PC-3 (cell line): ENCODE data around the gene CROT. TPM values are rescaled to one million over a fixed set of nuclear protein-coding genes. Genes with fewer than 3 reads are reported as not detected.

ENCODE experiments used
- ATAC-seq: fragments of 200-7000 bp; cut with Tn5 transposase; 2 replicates; pipeline ENCODE4 v1.9.1; 2020; ENCODE audit warnings: mild to moderate bottlenecking, moderate library complexity
- Bru-seq: library from RNA; stranded (reverse); fragments of 400-500 nt; gene quantifications from one replicate; lab custom pipeline; 2021; lab: Mats Ljungman, UMichigan
- BruChase-seq, 2 experiments: library from RNA; stranded (reverse); fragments of 400-500 nt; gene quantifications; one replicate each; lab custom pipeline; 2021; lab: Mats Ljungman, UMichigan
- BruUV-seq: library from RNA; stranded (reverse); fragments of 400-500 nt; replicated peaks from 2 replicates; lab custom pipeline; 2021; lab: Mats Ljungman, UMichigan
- CTCF ChIA-PET: fragments of 300-600 bp; sonication (Branson Sonifier 250); formaldehyde crosslinking; loops from one replicate; lab custom pipeline; 2022; ENCODE audit warnings: antibody characterized with exemption; lab: Charles Lee
- POLR2A ChIA-PET: fragments of 300-600 bp; sonication (Branson Sonifier 250); formaldehyde crosslinking; loops from one replicate; lab custom pipeline; 2022; ENCODE audit warnings: antibody characterized with exemption; ENCODE audit not compliant: unreplicated experiment; lab: Charles Lee
- DNase-seq: peaks from one replicate; pipeline ENCODE4 v3.0.0-alpha.2; 2015
- H2AFZ ChIP-seq: fragments of 300-600 bp; sonication (generic); 2 replicates; pipeline ENCODE4 v1.6.0; 2016; ENCODE audit warnings: antibody characterized with exemption, low read length
- H3F3A ChIP-seq: fragments of 300-600 bp; sonication (generic); one replicate; pipeline ENCODE4 v1.6.0; 2017; ENCODE audit warnings: antibody characterized with exemption, low read length, control low read depth, mild to moderate bottlenecking; ENCODE audit not compliant: unreplicated experiment
- H3K27ac ChIP-seq: fragments of 300-600 bp; sonication (generic); 2 replicates; pipeline ENCODE4 v1.5.1; 2016; ENCODE audit warnings: mild to moderate bottlenecking, low read length
- H3K27me3 ChIP-seq: fragments of 300-600 bp; sonication (generic); 2 replicates; pipeline ENCODE4 v1.6.1; 2016; ENCODE audit warnings: low read length, mixed read lengths
- H3K36me3 ChIP-seq: fragments of 300-600 bp; sonication (generic); 2 replicates; pipeline ENCODE4 v1.6.1; 2016; ENCODE audit warnings: low read depth, mixed run types, low read length, mixed read lengths
- H3K4me1 ChIP-seq: fragments of 300-600 bp; sonication (generic); 2 replicates; pipeline ENCODE4 v1.5.1; 2016; ENCODE audit warnings: low read length; ENCODE audit not compliant: insufficient read depth
- H3K4me2 ChIP-seq: fragments of 300-600 bp; sonication (generic); 2 replicates; pipeline ENCODE4 v1.6.0; 2016; ENCODE audit warnings: low read length
- H3K4me3 ChIP-seq: fragments of 300-600 bp; sonication (generic); 2 replicates; pipeline ENCODE4 v1.5.1; 2016; ENCODE audit warnings: mild to moderate bottlenecking, low read length, mixed read lengths
- H3K79me2 ChIP-seq: fragments of 300-600 bp; sonication (generic); 2 replicates; pipeline ENCODE4 v1.6.1; 2017; ENCODE audit warnings: low read length, mixed read lengths
- H3K9ac ChIP-seq: fragments of 300-600 bp; sonication (generic); 2 replicates; pipeline ENCODE4 v1.6.0; 2016; ENCODE audit warnings: mild to moderate bottlenecking, low read length
- H3K9me2 ChIP-seq: fragments of 300-600 bp; sonication (generic); replicated peaks from 2 replicates; pipeline ENCODE4 v1.6.1; 2016; ENCODE audit warnings: mixed run types, low read length, mixed read lengths
- H3K9me3 ChIP-seq: fragments of 300-600 bp; sonication (generic); 2 replicates; pipeline ENCODE4 v1.6.1; 2016; ENCODE audit warnings: low read length, mixed read lengths
- H4K20me1 ChIP-seq: fragments of 300-600 bp; sonication (generic); 2 replicates; pipeline ENCODE4 v1.6.1; 2016; ENCODE audit warnings: low read length, mixed read lengths
- EZH2 ChIP-seq: fragments of 300-600 bp; sonication (generic); IDR thresholded peaks from one replicate; pipeline ENCODE4 v1.6.1; 2017; ENCODE audit warnings: antibody characterized with exemption, mild to moderate bottlenecking, low read length; ENCODE audit not compliant: unreplicated experiment
- EZH2phosphoT487 ChIP-seq: fragments of 300-600 bp; sonication (generic); IDR thresholded peaks from 2 replicates; pipeline ENCODE4 v1.6.1; 2018; ENCODE audit warnings: mild to moderate bottlenecking, antibody characterized with exemption, low read length, borderline replicate concordance
- intact Hi-C: fragments of 100-400 bp; cut with micrococcal nuclease; formaldehyde crosslinking; loops from 2 replicates; pipeline ENCODE4 v1.9.0; 2023
- long read RNA-seq: library from polyadenylated mRNA; unstranded; transcript quantifications from one replicate; pipeline ENCODE4 v2.0.0, GENCODE V29; 2021; ENCODE audit not compliant: unreplicated experiment
- total RNA-seq: library from RNA; depleted of rRNA; stranded (reverse); fragments of >200 nt; gene quantifications from 2 replicates; pipeline ENCODE4 v1.2.3, GENCODE V29; 2014; rRNA removed
- TF ChIP-seq, protein P1 (sequence below): fragments of 300-600 bp; sonication (generic); conservative IDR thresholded peaks from 2 replicates; pipeline ENCODE4 v1.5.1; 2017; ENCODE audit warnings: antibody characterized with exemption, low read depth, mild to moderate bottlenecking, low read length

CROT gene
- total RNA-seq (6.9 and 7.7 TPM in 2 replicates), Bru-seq, nascent RNA (percentile 61 among the genes with signal in this experiment), BruChase-seq, experiment 1, labeled RNA remaining after a 6-hour chase (percentile 57 among the genes with signal in this experiment), BruChase-seq, experiment 2, labeled RNA remaining after a 2-hour chase (percentile 63 among the genes with signal in this experiment)
- long read RNA-seq, transcript CROT-201 (18 exons, 3,175 nt): major isoform, 38 of 56 reads
- long read RNA-seq, partial matches to known transcripts: 9 of 56 reads
- long read RNA-seq, other reads (novel, unspliced or antisense): 7 of 56 reads

DNA sequence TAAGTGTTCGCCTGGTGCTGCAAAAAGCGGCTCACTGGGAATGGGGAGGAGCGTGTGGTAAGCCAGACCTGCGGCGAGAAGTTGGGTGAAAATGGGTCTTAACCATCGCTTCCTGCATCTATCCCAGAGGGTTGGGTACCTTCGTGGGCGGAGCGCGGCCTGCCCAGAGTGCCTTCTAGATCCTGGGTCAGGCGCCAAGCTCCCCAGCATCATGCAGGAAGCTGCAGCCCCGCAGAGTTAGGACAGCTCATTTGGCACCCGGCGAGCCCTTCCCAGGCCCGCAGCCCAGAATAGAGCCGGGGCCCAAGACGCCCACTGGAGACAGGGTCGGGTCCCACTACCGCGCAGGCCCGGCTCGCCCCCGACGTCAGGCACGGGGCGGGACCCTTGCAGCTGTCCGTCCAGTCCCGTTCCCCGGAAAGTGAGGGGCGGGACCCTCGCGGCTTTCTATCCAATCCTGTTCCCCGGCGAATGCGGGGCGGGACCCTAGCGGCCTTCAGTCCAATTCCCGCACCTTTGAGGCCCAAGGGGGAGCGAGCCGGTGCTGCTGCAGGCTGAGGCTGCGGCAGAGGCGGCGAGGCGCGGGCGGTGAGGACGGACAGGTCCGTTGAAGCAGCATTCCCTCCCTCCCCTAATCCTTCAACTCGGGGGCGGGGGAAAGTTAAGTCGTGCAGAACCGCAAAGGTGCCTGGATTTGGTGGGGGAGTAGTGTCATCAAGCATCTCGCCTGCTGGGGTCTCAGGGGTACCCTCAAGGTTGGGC, at the start of gene CROT:
Gene CROT (plus strand): TSS at position 499 of the 762 bp plus-strand sequence. CDS start 3,405 bp downstream, outside the sequence.
- Histone ChIP-seq H3K4me3 (peak within 1 kb of the TSS; percentile 84), H3K27ac (peak within 1 kb of the TSS; percentile 60), H4K20me1 (no peaks in the 10 kb centered on the region), H3K79me2 (0 out of 2 replicates have a peak, but pooled peaks cover 7% of the 10 kb centered on the region), H3K4me1 (peaks cover 27% of the 10 kb centered on the region; the same call in 1 of the 2 replicates), H3K27me3 (no peaks in the 10 kb centered on the region), H3F3A (no peaks in the 10 kb centered on the region), H3K9me2 (no peaks in the 10 kb centered on the region), H2AFZ (peak within 1 kb of the TSS; percentile 99), H3K9ac (peak within 1 kb of the TSS; percentile 66), H3K4me2 (peak within 1 kb of the TSS; percentile 95), H3K36me3 (peaks cover 8% of the 10 kb centered on the region), H3K9me3 (no peaks in the 10 kb centered on the region)
- ChIA-PET CTCF (no interaction called here), POLR2A (interaction anchor here (0.6 to 0.7 kb wide), 4 partner anchors 19 to 898 kb away, joined by 3 read pairs; no protein-coding TSS in a partner anchor)
- intact Hi-C loops: loop anchor here (1.0 to 2.0 kb wide), 4 partner anchors 13 to 69 kb away; no protein-coding TSS in a partner anchor
- TF ChIP-seq EZH2 (no peak), EZH2phosphoT487 (no peak)
- TF ChIP-seq, protein P1, sequence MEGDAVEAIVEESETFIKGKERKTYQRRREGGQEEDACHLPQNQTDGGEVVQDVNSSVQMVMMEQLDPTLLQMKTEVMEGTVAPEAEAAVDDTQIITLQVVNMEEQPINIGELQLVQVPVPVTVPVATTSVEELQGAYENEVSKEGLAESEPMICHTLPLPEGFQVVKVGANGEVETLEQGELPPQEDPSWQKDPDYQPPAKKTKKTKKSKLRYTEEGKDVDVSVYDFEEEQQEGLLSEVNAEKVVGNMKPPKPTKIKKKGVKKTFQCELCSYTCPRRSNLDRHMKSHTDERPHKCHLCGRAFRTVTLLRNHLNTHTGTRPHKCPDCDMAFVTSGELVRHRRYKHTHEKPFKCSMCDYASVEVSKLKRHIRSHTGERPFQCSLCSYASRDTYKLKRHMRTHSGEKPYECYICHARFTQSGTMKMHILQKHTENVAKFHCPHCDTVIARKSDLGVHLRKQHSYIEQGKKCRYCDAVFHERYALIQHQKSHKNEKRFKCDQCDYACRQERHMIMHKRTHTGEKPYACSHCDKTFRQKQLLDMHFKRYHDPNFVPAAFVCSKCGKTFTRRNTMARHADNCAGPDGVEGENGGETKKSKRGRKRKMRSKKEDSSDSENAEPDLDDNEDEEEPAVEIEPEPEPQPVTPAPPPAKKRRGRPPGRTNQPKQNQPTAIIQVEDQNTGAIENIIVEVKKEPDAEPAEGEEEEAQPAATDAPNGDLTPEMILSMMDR: no peak
- BruUV-seq: no TSS peak
- peak; percentile 91 for DNase-seq
- ATAC-seq: peak; percentile 98

DNA sequence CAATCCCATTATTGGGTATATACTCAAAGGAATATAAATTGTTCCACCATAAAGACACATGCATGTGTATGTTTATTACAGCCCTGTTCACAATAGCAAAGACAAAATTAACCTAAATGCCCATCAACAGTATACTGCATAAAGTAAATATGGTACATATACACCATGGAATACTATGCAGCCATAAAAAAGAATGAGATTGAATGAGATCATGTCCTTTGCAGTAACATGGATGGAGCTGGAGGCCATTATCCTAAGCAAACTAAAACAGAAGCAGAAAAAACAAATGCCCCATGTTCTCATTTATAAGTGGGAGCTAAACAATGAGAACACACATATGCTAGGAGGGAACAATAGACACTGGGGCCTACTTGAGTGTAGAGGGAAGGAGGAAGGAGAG, 44.7 kb upstream of the CROT start:
- TF ChIP-seq EZH2 (no peak), EZH2phosphoT487 (no peak)
- TF ChIP-seq, protein P1: no peak
- H3F3A ChIP-seq: no peaks in the 10 kb centered on the region
- POLR2A ChIA-PET: no interaction called here
- H3K27me3 ChIP-seq: no peaks in the 10 kb centered on the region
- no peaks in the 10 kb centered on the region for H3K9me3 ChIP-seq
- intact Hi-C loops: no loop called here
- H3K9me2 ChIP-seq: no peaks in the 10 kb centered on the region
- no peak overlapping the region for H3K4me3 ChIP-seq
- CTCF ChIA-PET: no interaction called here
- H3K27ac ChIP-seq: no peak overlapping the region
- DNase-seq (no peak), ATAC-seq (no peak)
- no peaks in the 10 kb centered on the region for H4K20me1 ChIP-seq
- H3K79me2 ChIP-seq: no peaks in the 10 kb centered on the region
- no peaks in the 10 kb centered on the region for H3K4me1 ChIP-seq
- H3K36me3 ChIP-seq: no peaks in the 10 kb centered on the region
- no TSS peak for BruUV-seq
- H3K4me2 ChIP-seq: no peak overlapping the region
- no peak overlapping the region for H2AFZ ChIP-seq
- no peak overlapping the region for H3K9ac ChIP-seq
